PC-3 (cell line): Measurements from ENCODE around the gene C16orf95. TPM values are rescaled to one million over a fixed set of nuclear protein-coding genes. Genes with fewer than 3 reads are reported as not detected.
A peak's percentile ranks its signal among the peaks of the same experiment; 100 is the strongest.

ENCODE experiments used
- ATAC-seq: fragments of 200-7000 bp; cut with Tn5 transposase; 2 replicates; pipeline ENCODE4 v1.9.1; 2020; ENCODE audit warnings: mild to moderate bottlenecking, moderate library complexity
- BruUV-seq: library from RNA; stranded (reverse); fragments of 400-500 nt; replicated peaks from 2 replicates; lab custom pipeline; 2021; lab: Mats Ljungman, UMichigan
- CTCF ChIA-PET: fragments of 300-600 bp; sonication (Branson Sonifier 250); formaldehyde crosslinking; loops from one replicate; lab custom pipeline; 2022; ENCODE audit warnings: antibody characterized with exemption; lab: Charles Lee
- POLR2A ChIA-PET: fragments of 300-600 bp; sonication (Branson Sonifier 250); formaldehyde crosslinking; loops from one replicate; lab custom pipeline; 2022; ENCODE audit warnings: antibody characterized with exemption; ENCODE audit not compliant: unreplicated experiment; lab: Charles Lee
- DNase-seq: peaks from one replicate; pipeline ENCODE4 v3.0.0-alpha.2; 2015
- H2AFZ ChIP-seq: fragments of 300-600 bp; sonication (generic); 2 replicates; pipeline ENCODE4 v1.6.0; 2016; ENCODE audit warnings: antibody characterized with exemption, low read length
- H3F3A ChIP-seq: fragments of 300-600 bp; sonication (generic); one replicate; pipeline ENCODE4 v1.6.0; 2017; ENCODE audit warnings: antibody characterized with exemption, low read length, control low read depth, mild to moderate bottlenecking; ENCODE audit not compliant: unreplicated experiment
- H3K27ac ChIP-seq: fragments of 300-600 bp; sonication (generic); 2 replicates; pipeline ENCODE4 v1.5.1; 2016; ENCODE audit warnings: mild to moderate bottlenecking, low read length
- H3K27me3 ChIP-seq: fragments of 300-600 bp; sonication (generic); 2 replicates; pipeline ENCODE4 v1.6.1; 2016; ENCODE audit warnings: low read length, mixed read lengths
- H3K36me3 ChIP-seq: fragments of 300-600 bp; sonication (generic); 2 replicates; pipeline ENCODE4 v1.6.1; 2016; ENCODE audit warnings: low read depth, mixed run types, low read length, mixed read lengths
- H3K4me1 ChIP-seq: fragments of 300-600 bp; sonication (generic); 2 replicates; pipeline ENCODE4 v1.5.1; 2016; ENCODE audit warnings: low read length; ENCODE audit not compliant: insufficient read depth
- H3K4me2 ChIP-seq: fragments of 300-600 bp; sonication (generic); 2 replicates; pipeline ENCODE4 v1.6.0; 2016; ENCODE audit warnings: low read length
- H3K4me3 ChIP-seq: fragments of 300-600 bp; sonication (generic); 2 replicates; pipeline ENCODE4 v1.5.1; 2016; ENCODE audit warnings: mild to moderate bottlenecking, low read length, mixed read lengths
- H3K79me2 ChIP-seq: fragments of 300-600 bp; sonication (generic); 2 replicates; pipeline ENCODE4 v1.6.1; 2017; ENCODE audit warnings: low read length, mixed read lengths
- H3K9ac ChIP-seq: fragments of 300-600 bp; sonication (generic); 2 replicates; pipeline ENCODE4 v1.6.0; 2016; ENCODE audit warnings: mild to moderate bottlenecking, low read length
- H3K9me2 ChIP-seq: fragments of 300-600 bp; sonication (generic); replicated peaks from 2 replicates; pipeline ENCODE4 v1.6.1; 2016; ENCODE audit warnings: mixed run types, low read length, mixed read lengths
- H3K9me3 ChIP-seq: fragments of 300-600 bp; sonication (generic); 2 replicates; pipeline ENCODE4 v1.6.1; 2016; ENCODE audit warnings: low read length, mixed read lengths
- H4K20me1 ChIP-seq: fragments of 300-600 bp; sonication (generic); 2 replicates; pipeline ENCODE4 v1.6.1; 2016; ENCODE audit warnings: low read length, mixed read lengths
- CTCF ChIP-seq: fragments of 300-600 bp; sonication (generic); conservative IDR thresholded peaks from 2 replicates; pipeline ENCODE4 v1.5.1; 2017; ENCODE audit warnings: antibody characterized with exemption, low read depth, mild to moderate bottlenecking, low read length
- EZH2 ChIP-seq: fragments of 300-600 bp; sonication (generic); IDR thresholded peaks from one replicate; pipeline ENCODE4 v1.6.1; 2017; ENCODE audit warnings: antibody characterized with exemption, mild to moderate bottlenecking, low read length; ENCODE audit not compliant: unreplicated experiment
- EZH2phosphoT487 ChIP-seq: fragments of 300-600 bp; sonication (generic); IDR thresholded peaks from 2 replicates; pipeline ENCODE4 v1.6.1; 2018; ENCODE audit warnings: mild to moderate bottlenecking, antibody characterized with exemption, low read length, borderline replicate concordance
- intact Hi-C: fragments of 100-400 bp; cut with micrococcal nuclease; formaldehyde crosslinking; loops from 2 replicates; pipeline ENCODE4 v1.9.0; 2023
- total RNA-seq: library from RNA; depleted of rRNA; stranded (reverse); fragments of >200 nt; gene quantifications from 2 replicates; pipeline ENCODE4 v1.2.3, GENCODE V29; 2014

C16orf95 gene
- total RNA-seq, 1 experiment from 2014 or later = 2.4 TPM

- ChIA-PET POLR2A (interaction anchor here (0.6 kb wide), 1 partner anchor 39 kb away, joined by 5 read pairs; no protein-coding TSS in a partner anchor), CTCF (no interaction called here)
- Histone ChIP-seq H3F3A (no peaks in the 10 kb centered on the region), H3K36me3 (no peaks in the 10 kb centered on the region), H3K27ac (peak overlapping the region; percentile 90), H2AFZ (peak overlapping the region; percentile 86), H3K27me3 (no peaks in the 10 kb centered on the region), H3K79me2 (peaks cover 18% of the 10 kb centered on the region), H3K4me2 (peak overlapping the region; percentile 98), H3K9me3 (no peaks in the 10 kb centered on the region), H3K4me3 (peak overlapping the region; percentile 99), H3K9me2 (no peaks in the 10 kb centered on the region), H3K4me1 (peaks cover 8% of the 10 kb centered on the region), H3K9ac (peak overlapping the region; percentile 100), H4K20me1 (no peaks in the 10 kb centered on the region)
- ATAC-seq (peak; percentile 32; the same call in 1 of the 2 replicates), DNase-seq (peak; percentile 31)
- intact Hi-C loops = loop anchor here (5.0 kb wide), 1 partner anchor 74 kb away; the partner anchor contains the start of gene MAP1LC3B
- BruUV-seq = TSS peak; percentile 72
- TF ChIP-seq EZH2phosphoT487 (no peak), EZH2 (no peak), CTCF (no peak)
Observed at GRCh38 chr16:87317750-87318644, 805 bp upstream of the C16orf95 start.

- H3F3A ChIP-seq = no peaks in the 10 kb centered on the region
- BruUV-seq = no TSS peak
- H3K4me1 ChIP-seq = peaks cover 8% of the 10 kb centered on the region
- H3K27ac ChIP-seq = peak overlapping the region; percentile 90
- peak overlapping the region; percentile 98 for H3K4me2 ChIP-seq
- no peaks in the 10 kb centered on the region for H3K27me3 ChIP-seq
- H3K9ac ChIP-seq = peak overlapping the region; percentile 100
- H4K20me1 ChIP-seq = no peaks in the 10 kb centered on the region
- no peak for ATAC-seq
- H3K9me3 ChIP-seq = no peaks in the 10 kb centered on the region
- intact Hi-C loops = loop anchor here (5.0 kb wide), 1 partner anchor 76 kb away; the partner anchor contains the start of gene MAP1LC3B
- no peaks in the 10 kb centered on the region for H3K9me2 ChIP-seq
- H2AFZ ChIP-seq = peak overlapping the region; percentile 86; the same call in 1 of the 2 replicates
- peak overlapping the region; percentile 99 for H3K4me3 ChIP-seq
- DNase-seq = no peak
- ChIA-PET CTCF (no interaction called here), POLR2A (interaction anchor here (0.6 kb wide), 1 partner anchor 815 kb away, joined by 3 read pairs; no protein-coding TSS in a partner anchor)
- peaks cover 18% of the 10 kb centered on the region for H3K79me2 ChIP-seq
- H3K36me3 ChIP-seq = no peaks in the 10 kb centered on the region
- TF ChIP-seq CTCF = no peak
- no peak for TF ChIP-seq EZH2
- no peak for TF ChIP-seq EZH2phosphoT487
Observed at GRCh38 chr16:87316450-87316922, 706 bp downstream of the C16orf95 start.
